ENCODE results near the gene PITPNB. TPM values are rescaled to one million over a fixed set of nuclear protein-coding genes. Genes with fewer than 3 reads are reported as not detected.

Gene PITPNB
- total RNA-seq, 4 donors from 2014 or later: 34.7 to 47.6 (median 40.4) TPM

DNA sequence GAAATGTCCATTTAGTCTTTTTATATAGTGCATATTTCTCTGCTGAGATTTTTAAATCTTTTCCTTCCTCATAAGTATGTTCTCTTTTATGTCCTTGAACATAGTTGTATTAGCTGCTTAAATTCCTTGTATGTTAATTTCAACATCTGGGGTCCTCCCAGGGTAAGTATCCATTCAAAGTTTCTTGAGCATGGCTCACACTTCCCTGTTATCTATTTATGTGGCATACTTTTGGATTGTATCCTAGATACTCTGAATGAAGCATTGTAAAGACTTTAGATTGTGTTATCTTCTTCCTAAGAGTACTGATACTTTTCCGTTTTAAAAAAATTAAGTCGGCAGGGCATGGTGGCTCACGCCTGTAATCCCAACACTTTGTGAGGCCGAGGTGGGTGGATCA lies 28.4 kb upstream of the PITPNB start:
- DNase-seq (ENCODE audit: low spot score in 2 of 2): no peak
- no peaks in the 10 kb centered on the region for H3K36me3 ChIP-seq
- H3K9me3 ChIP-seq: no peaks in the 10 kb centered on the region
- 95% methylated on average over 4 of the region's 4 CpGs for WGBS
- H3K4me1 ChIP-seq: no peaks in the 10 kb centered on the region
- H3K4me3 ChIP-seq: no peak overlapping the region
- H3K27me3 ChIP-seq: no peaks in the 10 kb centered on the region
- TF ChIP-seq POLR2AphosphoS5 (IDR thresholded peaks at IDR 0.05) (no peak), EP300 (IDR thresholded peaks at IDR 0.05) (no peak), POLR2A (IDR thresholded peaks at IDR 0.05) (no peak)
- TF ChIP-seq, protein P1, sequence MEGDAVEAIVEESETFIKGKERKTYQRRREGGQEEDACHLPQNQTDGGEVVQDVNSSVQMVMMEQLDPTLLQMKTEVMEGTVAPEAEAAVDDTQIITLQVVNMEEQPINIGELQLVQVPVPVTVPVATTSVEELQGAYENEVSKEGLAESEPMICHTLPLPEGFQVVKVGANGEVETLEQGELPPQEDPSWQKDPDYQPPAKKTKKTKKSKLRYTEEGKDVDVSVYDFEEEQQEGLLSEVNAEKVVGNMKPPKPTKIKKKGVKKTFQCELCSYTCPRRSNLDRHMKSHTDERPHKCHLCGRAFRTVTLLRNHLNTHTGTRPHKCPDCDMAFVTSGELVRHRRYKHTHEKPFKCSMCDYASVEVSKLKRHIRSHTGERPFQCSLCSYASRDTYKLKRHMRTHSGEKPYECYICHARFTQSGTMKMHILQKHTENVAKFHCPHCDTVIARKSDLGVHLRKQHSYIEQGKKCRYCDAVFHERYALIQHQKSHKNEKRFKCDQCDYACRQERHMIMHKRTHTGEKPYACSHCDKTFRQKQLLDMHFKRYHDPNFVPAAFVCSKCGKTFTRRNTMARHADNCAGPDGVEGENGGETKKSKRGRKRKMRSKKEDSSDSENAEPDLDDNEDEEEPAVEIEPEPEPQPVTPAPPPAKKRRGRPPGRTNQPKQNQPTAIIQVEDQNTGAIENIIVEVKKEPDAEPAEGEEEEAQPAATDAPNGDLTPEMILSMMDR (IDR thresholded peaks at IDR 0.05): no peak
- no peak overlapping the region for H3K27ac ChIP-seq

DNA sequence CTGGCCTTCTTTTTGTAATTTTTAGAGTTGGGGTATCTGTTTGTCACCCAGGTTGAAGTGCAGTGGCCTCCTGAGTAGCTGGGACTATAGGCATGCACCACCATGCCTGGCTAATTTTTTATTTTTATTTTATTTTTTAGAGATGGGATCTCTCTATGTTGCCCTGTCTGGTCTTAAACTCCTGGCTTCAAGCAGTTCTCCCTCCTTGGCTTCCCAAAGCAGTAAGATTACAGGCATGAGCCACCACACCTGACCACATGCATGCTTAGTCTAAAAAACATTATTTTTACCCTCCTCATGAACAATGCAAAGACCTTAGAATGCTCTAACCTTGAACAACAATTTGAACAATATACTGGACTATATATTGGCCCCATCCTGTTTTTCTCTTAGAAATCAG lies 22.1 kb upstream of the PITPNB start:
- H3K4me3 ChIP-seq: no peak overlapping the region
- TF ChIP-seq POLR2AphosphoS5 (IDR thresholded peaks at IDR 0.05) (no peak), EP300 (IDR thresholded peaks at IDR 0.05) (no peak), POLR2A (IDR thresholded peaks at IDR 0.05) (no peak)
- TF ChIP-seq, protein P1 (IDR thresholded peaks at IDR 0.05): no peak
- no peaks in the 10 kb centered on the region for H3K36me3 ChIP-seq
- no peak for DNase-seq (ENCODE audit: low spot score in 2 of 2)
- no peaks in the 10 kb centered on the region for H3K27me3 ChIP-seq
- H3K4me1 ChIP-seq: no peaks in the 10 kb centered on the region
- H3K9me3 ChIP-seq: no peaks in the 10 kb centered on the region
- no peak overlapping the region for H3K27ac ChIP-seq

DNA sequence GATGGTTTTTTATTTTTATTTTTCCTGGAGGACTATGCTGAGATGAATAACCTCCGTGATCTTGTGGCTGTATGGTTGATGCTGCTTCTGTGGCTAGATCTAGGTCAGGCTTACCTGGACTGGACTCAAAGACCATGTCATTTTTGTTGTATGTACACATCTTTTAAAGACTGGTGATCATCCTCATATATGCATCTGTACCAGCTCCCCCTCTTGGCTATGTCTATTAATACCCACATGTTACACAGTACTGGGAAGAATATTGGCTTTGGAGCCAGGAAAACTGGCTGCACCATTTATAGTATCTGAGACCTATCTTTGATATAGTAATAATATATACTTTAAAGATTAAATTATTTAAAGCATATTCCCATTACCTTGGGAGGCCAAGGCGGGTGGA lies 18.4 kb upstream of the PITPNB start:
- WGBS: 91% methylated on average over 2 of the region's 2 CpGs

DNA sequence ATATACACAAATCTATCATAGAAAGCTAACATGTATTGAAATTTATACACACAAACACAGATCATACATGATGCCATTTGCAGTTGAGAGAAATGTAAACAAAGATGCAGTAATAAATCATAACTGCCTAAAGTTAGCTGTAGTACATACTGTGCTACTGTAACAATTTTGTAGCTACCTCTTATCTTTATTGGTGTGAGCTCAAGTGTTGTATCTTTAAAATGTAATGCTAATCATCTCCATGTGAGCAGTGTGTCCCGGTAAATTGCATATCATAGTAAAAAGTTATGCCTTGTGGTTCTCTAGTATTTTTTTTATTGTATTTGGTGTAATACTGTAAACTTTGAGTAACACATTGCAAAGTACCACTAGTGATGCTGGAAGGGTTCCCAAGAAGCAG lies 16.8 kb upstream of the PITPNB start:
- no peak for TF ChIP-seq POLR2AphosphoS5 (IDR thresholded peaks at IDR 0.05)
- no peak for TF ChIP-seq POLR2A (IDR thresholded peaks at IDR 0.05)
- TF ChIP-seq, protein P1 (IDR thresholded peaks at IDR 0.05): no peak
- TF ChIP-seq EP300 (IDR thresholded peaks at IDR 0.05): no peak
- H3K36me3 ChIP-seq: no peaks in the 10 kb centered on the region
- H3K27ac ChIP-seq: no peak overlapping the region
- H3K4me1 ChIP-seq: no peaks in the 10 kb centered on the region
- H3K4me3 ChIP-seq: no peak overlapping the region
- no peaks in the 10 kb centered on the region for H3K27me3 ChIP-seq
- no peaks in the 10 kb centered on the region for H3K9me3 ChIP-seq
- DNase-seq (ENCODE audit: low spot score in 2 of 2): no peak
- 85% methylated on average over 1 of the region's 1 CpG for WGBS

More for the DNA sequence above, 18.4 kb upstream of the PITPNB start:
- no peaks in the 10 kb centered on the region for H3K4me1 ChIP-seq
- no peak for DNase-seq (ENCODE audit: low spot score in 2 of 2)
- no peaks in the 10 kb centered on the region for H3K9me3 ChIP-seq
- no peaks in the 10 kb centered on the region for H3K36me3 ChIP-seq
- H3K4me3 ChIP-seq: no peak overlapping the region
- H3K27ac ChIP-seq: no peak overlapping the region
- TF ChIP-seq EP300 (IDR thresholded peaks at IDR 0.05) (no peak), POLR2A (IDR thresholded peaks at IDR 0.05) (no peak), POLR2AphosphoS5 (IDR thresholded peaks at IDR 0.05) (no peak)
- TF ChIP-seq, protein P1 (IDR thresholded peaks at IDR 0.05): no peak
- H3K27me3 ChIP-seq: no peaks in the 10 kb centered on the region

DNA sequence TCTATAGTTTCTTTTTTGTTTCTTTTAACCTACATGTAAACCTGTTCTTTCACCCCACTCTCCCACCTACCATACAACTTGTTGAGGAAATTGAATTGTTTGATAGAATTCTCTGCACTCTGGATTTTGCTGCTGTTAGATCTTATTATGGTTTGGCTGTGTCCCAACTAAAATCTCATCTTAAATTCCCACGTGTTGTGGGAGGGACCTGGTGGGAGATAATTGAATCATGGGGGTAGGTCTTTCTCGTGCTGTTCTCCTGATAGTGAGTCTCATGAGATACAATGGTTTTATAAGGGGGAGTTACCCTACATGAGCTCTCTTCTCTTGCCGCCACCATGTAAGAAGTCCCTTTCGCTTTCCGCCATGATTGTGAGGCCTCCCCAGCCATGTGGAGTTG lies 15.0 kb upstream of the PITPNB start:
- Histone ChIP-seq H3K9me3 (no peaks in the 10 kb centered on the region), H3K27ac (no peak overlapping the region), H3K4me1 (peaks cover 4% of the 10 kb centered on the region), H3K27me3 (no peaks in the 10 kb centered on the region), H3K36me3 (no peaks in the 10 kb centered on the region), H3K4me3 (no peak overlapping the region)
- TF ChIP-seq, protein P1 (IDR thresholded peaks at IDR 0.05): no peak
- TF ChIP-seq POLR2AphosphoS5 (IDR thresholded peaks at IDR 0.05) (no peak), EP300 (IDR thresholded peaks at IDR 0.05) (no peak), POLR2A (IDR thresholded peaks at IDR 0.05) (no peak)
- no peak for DNase-seq (ENCODE audit: low spot score in 2 of 2)
- 85% methylated on average over 5 of the region's 5 CpGs for WGBS

Measured in suprapubic skin (tissue), 4 donors.